PFSK-1 (cell line): ENCODE results near the gene GM2A.

Experiments used
- FOXP2 ChIP-seq: optimal IDR thresholded peaks from 2 replicates; pipeline ENCODE3; 2011; ENCODE audit warnings: borderline replicate concordance, control low read depth, inconsistent platforms; ENCODE audit not compliant: insufficient read depth; ENCODE audit errors: extremely low read length, extremely low read depth
- POLR2AphosphoS5 ChIP-seq: IDR thresholded peaks from 2 replicates; pipeline ENCODE4 v1.6.1; 2012; ENCODE audit warnings: low read depth, mild to moderate bottlenecking, control low read depth, low read length, moderate library complexity
- REST ChIP-seq, 2 experiments: IDR thresholded peaks; 2 replicates each; pipeline versions ENCODE4 v1.6.1 to v1.8.0; 2011 to 2012; ENCODE audit warnings: low read depth in 2 of 2, low read length in 2 of 2, control low read depth in 1 of 2, inconsistent platforms in 1 of 2, mild to moderate bottlenecking in 1 of 2, moderate library complexity in 1 of 2; ENCODE audit not compliant: insufficient read depth in 1 of 2
- SIN3A ChIP-seq: IDR thresholded peaks from 2 replicates; pipeline ENCODE4 v1.6.1; 2012; ENCODE audit warnings: mild to moderate bottlenecking, low read length, moderate library complexity, borderline replicate concordance; ENCODE audit not compliant: insufficient read depth
- TAF1 ChIP-seq: IDR thresholded peaks from 2 replicates; pipeline ENCODE4 v1.6.1; 2012; ENCODE audit warnings: low read length, control low read depth, borderline replicate concordance; ENCODE audit not compliant: insufficient read depth

Gene GM2A

GRCh38 chr5:151313357-151313756, 60.4 kb downstream of the GM2A start:
- TF ChIP-seq POLR2AphosphoS5 (no peak), SIN3A (no peak), FOXP2 (no peak), REST (IDR thresholded peaks at IDR 0.05; ENCODE audit: insufficient read depth in 1 of 2, low read depth in 2 of 2, low read length in 2 of 2) (no peak), TAF1 (no peak)

- TF ChIP-seq REST (IDR thresholded peaks at IDR 0.05; ENCODE audit: insufficient read depth in 1 of 2, low read depth in 2 of 2, low read length in 2 of 2) (no peak), SIN3A (no peak), TAF1 (no peak), POLR2AphosphoS5 (no peak), FOXP2 (no peak)
These were observed 63.1 kb downstream of the GM2A start for GRCh38 chr5:151315998-151316597.

- TF ChIP-seq TAF1: no peak
- TF ChIP-seq SIN3A: no peak
- no peak for TF ChIP-seq POLR2AphosphoS5
- no peak for TF ChIP-seq REST (IDR thresholded peaks at IDR 0.05; ENCODE audit: insufficient read depth in 1 of 2, low read depth in 2 of 2, low read length in 2 of 2)
- no peak for TF ChIP-seq FOXP2
These were observed 64.9 kb downstream of the GM2A start for GRCh38 chr5:151317871-151318270.

GRCh38 chr5:151318850-151319732, 66.1 kb downstream of the GM2A start:
- TF ChIP-seq REST (IDR thresholded peaks at IDR 0.05; ENCODE audit: insufficient read depth in 1 of 2, low read depth in 2 of 2, low read length in 2 of 2): no peak
